Measurements from ENCODE around the gene LRRC4. TPM values are rescaled to one million over a fixed set of nuclear protein-coding genes. Genes with fewer than 3 reads are reported as not detected.

The LRRC4 gene
- total RNA-seq, 1 experiment from 2014 or later, result 10.4 TPM

DNA sequence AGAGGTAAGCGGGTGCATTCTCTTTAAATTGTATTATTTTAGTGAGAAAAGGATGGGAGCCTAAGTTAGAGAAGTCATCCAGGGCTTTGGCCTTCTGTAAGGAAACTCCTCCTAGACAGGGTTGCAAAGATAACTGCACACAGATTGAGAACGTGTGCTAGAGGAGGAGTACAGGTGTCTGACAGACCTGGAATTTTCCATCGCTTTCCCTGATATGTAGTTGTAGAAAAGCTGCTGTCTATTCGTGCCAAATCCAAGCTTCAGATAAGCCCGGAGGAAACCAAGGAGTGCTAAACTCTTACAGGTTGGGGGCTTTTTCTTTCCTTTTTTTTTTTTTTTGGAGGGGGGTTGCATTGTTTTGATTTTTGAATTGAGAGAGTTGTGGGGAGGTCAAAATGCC, 23.1 kb downstream of the LRRC4 start:
- H3K4ac ChIP-seq (ENCODE audit: low read depth, low read length), result no peak overlapping the region
- no peak overlapping the region for H2BK15ac ChIP-seq (ENCODE audit: low read depth, low read length)
- H3K9ac ChIP-seq (ENCODE audit: extremely low read depth, insufficient read length, low read length), result no peak overlapping the region
- no peak overlapping the region for H2BK12ac ChIP-seq (ENCODE audit: insufficient read length, low read depth, low read length)
- H3K9me3 Mint-ChIP-seq, result no peaks in the 10 kb centered on the region
- no peaks in the 10 kb centered on the region; the same call in 1 of the 2 replicates for H3K4me1 ChIP-seq (ENCODE audit: insufficient read depth, low read length)
- H4K20me1 ChIP-seq (ENCODE audit: control insufficient read depth, insufficient read depth, insufficient read length), result no peaks in the 10 kb centered on the region
- no peaks in the 10 kb centered on the region for H3K79me1 ChIP-seq (ENCODE audit: insufficient read depth, low read depth, low read length, poor library complexity, severe bottlenecking)
- no peak overlapping the region for H3K18ac ChIP-seq (ENCODE audit: insufficient read length, low read depth, low read length)
- no peak overlapping the region for H2AFZ ChIP-seq (ENCODE audit: low read length)
- no peak overlapping the region for H3K4me2 ChIP-seq (ENCODE audit: insufficient read depth, insufficient read length, low read length)
- no peak for DNase-seq
- no peak overlapping the region for H3K27ac Mint-ChIP-seq
- no peak overlapping the region for H4K5ac ChIP-seq (ENCODE audit: insufficient read length, low read depth, low read length)
- H3K4me3 Mint-ChIP-seq, result no peak overlapping the region
- WGBS (ENCODE audit: extremely low coverage, insufficient read length, low lambda C conversion rate), result no CpG with 5 or more reads among the region's 5 CpGs
- no peaks in the 10 kb centered on the region for H3K9me3 ChIP-seq (ENCODE audit: control insufficient read depth, low read depth, low read length)
- TF ChIP-seq, protein P1, sequence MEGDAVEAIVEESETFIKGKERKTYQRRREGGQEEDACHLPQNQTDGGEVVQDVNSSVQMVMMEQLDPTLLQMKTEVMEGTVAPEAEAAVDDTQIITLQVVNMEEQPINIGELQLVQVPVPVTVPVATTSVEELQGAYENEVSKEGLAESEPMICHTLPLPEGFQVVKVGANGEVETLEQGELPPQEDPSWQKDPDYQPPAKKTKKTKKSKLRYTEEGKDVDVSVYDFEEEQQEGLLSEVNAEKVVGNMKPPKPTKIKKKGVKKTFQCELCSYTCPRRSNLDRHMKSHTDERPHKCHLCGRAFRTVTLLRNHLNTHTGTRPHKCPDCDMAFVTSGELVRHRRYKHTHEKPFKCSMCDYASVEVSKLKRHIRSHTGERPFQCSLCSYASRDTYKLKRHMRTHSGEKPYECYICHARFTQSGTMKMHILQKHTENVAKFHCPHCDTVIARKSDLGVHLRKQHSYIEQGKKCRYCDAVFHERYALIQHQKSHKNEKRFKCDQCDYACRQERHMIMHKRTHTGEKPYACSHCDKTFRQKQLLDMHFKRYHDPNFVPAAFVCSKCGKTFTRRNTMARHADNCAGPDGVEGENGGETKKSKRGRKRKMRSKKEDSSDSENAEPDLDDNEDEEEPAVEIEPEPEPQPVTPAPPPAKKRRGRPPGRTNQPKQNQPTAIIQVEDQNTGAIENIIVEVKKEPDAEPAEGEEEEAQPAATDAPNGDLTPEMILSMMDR (conservative IDR thresholded peaks at IDR 0.05), result no peak
- no peaks in the 10 kb centered on the region; the same call in 1 of the 2 replicates for H3K27me3 Mint-ChIP-seq (ENCODE audit: low read depth)
- no peak overlapping the region for H3K14ac ChIP-seq (ENCODE audit: insufficient read depth, low read length)
- no peak overlapping the region for H4K91ac ChIP-seq (ENCODE audit: insufficient read length, low read depth, low read length)
- H3K27ac ChIP-seq (ENCODE audit: insufficient read length, low read depth, low read length), result no peak overlapping the region
- no peaks in the 10 kb centered on the region for H3K79me2 ChIP-seq (ENCODE audit: insufficient read depth, low read length)
- H3T11ph ChIP-seq (ENCODE audit: low read length), result no peak overlapping the region
- H2BK5ac ChIP-seq (ENCODE audit: insufficient read length, low read length), result no peak overlapping the region
- H3K27me3 ChIP-seq (ENCODE audit: insufficient read depth, low read length), result no peaks in the 10 kb centered on the region
- no peak overlapping the region for H2BK20ac ChIP-seq (ENCODE audit: low read depth, low read length, poor library complexity, severe bottlenecking)
- H3K23ac ChIP-seq (ENCODE audit: insufficient read length, low read depth, low read length), result no peak overlapping the region
- H4K8ac ChIP-seq (replicated peaks; ENCODE audit: insufficient read length, low read depth, low read length), result no peak overlapping the region
- H2BK120ac ChIP-seq (ENCODE audit: low read depth, low read length, poor library complexity, severe bottlenecking), result no peak overlapping the region
- H3K36me3 Mint-ChIP-seq (ENCODE audit: insufficient read depth in 1 of 3, low read depth in 3 of 3), result peaks cover 0 to 3% (median 0%) of the 10 kb centered on the region in 3 experiments; a peak in 2 of 7 replicates
- no peak overlapping the region for H2AK5ac ChIP-seq (ENCODE audit: insufficient read length, low read length)
- no peaks in the 10 kb centered on the region for H3K23me2 ChIP-seq (ENCODE audit: insufficient read length, low read depth, low read length, poor library complexity, severe bottlenecking)
- H3K4me1 Mint-ChIP-seq, result peaks cover 27 to 32% of the 10 kb centered on the region in 2 experiments
- no peak overlapping the region for H3K56ac ChIP-seq (ENCODE audit: insufficient read length, low read depth, low read length)
